NCI-H1436 (cell line): ENCODE measurements around the gene THY1.
A peak's percentile ranks its signal among the peaks of the same experiment; 100 is the strongest.
"Not testable (repeated sequence)": the region's sequence is repeated elsewhere in the genome, so short reads cannot be mapped to it uniquely, and the experiment has no call there.

ENCODE experiments used
- DNase-seq: peaks from one replicate; lab custom pipeline; 2025; lab: John Stamatoyannopoulos, UW

THY1 gene

DNA sequence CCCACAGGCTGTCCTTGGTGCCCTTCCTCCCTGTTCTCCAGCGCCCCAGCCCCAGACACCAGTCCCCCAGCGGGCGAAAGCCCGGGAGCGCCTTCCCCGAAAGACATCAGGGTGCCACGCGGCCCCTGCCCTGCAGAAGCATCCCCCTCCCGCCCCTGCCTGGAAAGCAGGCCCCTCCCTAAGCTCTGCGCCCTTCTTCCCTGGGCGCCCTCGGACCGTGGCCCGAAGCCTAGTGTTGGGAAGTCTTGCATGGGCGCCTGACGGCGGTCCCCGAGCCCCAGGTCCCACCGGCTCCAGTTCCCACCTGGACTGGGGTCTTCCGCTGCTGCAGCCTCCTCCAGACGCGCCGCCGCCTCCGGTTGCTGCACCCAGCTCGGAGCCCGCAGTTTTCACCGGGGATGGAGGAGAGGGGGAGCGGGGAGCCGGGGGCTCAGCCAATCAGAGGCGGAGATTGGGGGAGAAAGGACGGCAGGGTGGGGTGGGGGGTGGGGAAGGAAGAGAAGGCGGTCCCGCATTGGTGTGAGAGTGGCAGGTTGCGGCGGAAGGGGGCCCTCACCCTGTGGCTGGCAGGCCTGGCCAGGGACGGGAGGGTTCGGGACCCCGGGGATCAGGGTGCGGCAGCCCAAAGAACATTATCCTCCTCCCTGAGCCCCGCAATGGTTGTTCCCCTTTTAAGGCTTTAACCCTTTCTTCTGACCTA, at the start of gene THY1:
Gene THY1, minus strand, starts transcription at position 364 of the 700 bp plus-strand sequence. CDS start 2,267 bp downstream, outside the sequence.
- DNase-seq: peak; percentile 78

DNA sequence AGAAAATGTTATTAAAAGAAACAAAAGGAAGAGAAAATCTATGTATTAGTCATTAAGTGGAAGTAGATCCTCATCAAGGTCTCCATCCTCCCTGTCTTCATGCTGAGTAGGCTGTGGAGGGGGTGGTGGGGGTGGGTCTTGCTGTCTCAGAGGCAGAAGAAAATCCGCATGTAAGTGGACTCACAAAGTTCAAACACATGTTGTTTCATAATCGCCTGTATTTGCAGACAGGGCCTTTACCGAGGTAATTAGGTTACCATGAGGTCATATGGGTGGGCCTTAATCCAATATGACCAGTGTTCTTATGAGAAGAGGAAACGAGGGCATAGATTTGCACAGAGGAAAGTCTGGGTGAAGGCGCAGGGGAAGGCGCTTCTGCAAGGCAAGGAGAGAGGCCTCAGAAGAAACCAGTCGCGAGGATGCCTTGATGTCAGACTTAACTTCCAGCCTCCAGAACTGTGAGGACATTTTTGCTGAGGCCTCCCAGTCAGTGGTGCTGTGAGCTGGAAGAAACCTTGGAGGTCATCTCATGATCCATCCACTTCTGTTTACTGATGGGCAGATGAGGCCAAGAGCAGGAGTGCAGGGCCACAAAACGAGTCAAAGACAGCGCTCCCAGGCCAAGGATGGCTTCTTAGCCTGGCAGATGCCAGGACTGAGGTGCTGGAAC, 49.3 kb upstream of the THY1 start:
- DNase-seq: no peak

DNA sequence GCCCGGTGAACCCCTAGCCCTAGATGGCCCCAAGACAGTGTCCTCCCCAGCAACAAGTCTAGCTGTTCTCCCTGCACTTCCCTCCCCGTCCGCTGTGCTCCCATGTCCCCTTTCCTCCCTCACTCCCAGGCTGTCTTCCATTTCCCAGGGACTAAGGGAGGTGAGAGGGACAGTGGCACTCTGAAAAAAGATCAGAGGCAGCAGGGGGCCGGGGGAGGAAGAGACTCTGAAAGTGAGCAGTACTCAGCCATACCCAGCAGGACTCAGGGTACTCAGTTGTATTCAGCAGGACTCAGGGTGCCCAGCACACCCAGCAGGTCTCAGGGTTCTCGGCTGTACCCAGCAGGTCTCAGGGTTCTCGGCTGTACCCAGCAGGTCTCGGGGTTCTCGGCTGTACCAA, 48.4 kb upstream of the THY1 start:
- no peak for DNase-seq

DNA sequence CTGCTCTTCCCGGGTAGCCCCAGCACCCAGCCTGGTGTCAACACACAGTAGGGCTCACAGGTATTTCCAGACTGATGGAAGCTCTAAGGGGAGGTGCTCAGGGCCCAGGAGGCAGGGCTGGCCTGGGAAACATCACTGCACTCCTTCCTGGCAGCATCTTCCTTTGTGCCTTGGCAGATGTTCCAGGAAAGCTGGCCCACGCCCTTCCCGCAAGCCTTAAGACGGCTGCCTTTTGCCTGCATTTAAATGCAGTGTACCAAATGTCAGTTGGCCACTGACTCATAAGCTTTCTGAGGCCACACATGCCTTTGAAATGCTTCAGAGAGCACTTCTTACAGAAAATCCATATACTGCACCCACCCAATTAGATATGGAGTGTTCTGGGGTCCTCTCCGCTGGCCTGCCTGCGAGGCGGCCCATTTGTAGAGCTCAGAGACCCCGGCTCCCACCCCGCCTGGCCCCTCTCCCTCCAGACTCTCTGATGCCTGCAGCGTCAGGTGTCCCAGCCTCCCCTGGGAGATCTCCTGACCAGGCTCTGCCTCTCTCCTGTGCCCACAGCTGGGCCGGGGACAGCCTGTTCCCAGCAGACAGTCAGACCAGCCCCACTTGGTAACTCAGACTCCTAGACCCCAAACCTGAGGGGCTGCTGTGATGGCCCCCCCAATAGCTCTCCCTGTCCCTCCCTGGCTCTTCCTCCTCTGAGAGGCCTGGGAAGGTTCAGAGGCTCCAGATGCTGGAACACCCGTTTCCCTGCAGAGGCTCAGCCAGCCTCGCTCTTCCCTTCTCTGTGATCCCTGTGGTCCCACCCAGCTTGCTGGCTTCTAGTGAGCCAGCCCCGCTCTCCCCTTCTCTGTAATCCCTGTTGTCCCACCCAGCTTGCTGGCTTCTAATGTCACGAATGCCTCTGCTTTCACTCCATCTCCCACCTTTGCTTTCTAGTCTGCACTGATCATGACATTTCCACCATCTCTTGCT, 47.6 kb upstream of the THY1 start:
- DNase-seq: no peak

DNA sequence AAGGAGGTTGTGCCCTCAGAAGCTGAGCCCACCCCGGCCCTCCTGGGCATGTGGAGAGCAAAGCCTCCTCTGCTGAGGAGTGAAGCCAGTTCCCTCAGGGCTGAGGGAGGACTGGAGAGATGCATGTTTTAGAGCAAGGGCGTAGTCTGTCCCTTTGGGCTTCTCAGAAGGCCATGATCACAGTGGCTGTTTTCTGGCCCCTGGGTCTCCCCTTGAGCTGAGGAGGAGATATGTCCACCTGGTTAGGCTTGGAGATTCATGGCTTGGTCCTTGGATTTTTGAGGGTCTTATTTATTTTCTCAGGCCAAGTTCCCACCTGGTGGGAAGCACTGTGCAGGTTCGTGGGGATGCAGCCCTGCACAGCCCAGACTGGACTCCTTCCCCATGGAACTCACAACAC, 46.5 kb upstream of the THY1 start:
- DNase-seq: no peak

DNA sequence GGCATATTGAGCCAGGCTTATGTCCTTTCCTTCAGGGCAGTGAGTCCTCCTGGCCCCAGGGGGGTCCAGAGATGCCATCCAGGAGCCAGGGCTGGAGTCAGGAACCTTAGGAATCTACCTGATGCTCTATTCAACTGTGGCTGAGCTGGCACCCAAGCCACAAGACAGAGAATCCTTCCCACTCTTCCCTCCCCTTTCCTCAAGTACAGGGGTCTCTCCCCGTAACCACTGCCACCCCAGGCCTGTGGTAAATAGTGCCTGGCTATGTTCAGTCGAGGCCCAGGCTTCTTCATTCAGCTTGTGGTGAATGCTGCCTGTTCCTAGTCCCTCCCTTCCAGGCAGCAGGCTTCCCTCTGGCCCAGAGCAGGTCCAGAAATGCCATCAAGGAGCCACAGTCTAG, 45.5 kb upstream of the THY1 start:
- DNase-seq: no peak

DNA sequence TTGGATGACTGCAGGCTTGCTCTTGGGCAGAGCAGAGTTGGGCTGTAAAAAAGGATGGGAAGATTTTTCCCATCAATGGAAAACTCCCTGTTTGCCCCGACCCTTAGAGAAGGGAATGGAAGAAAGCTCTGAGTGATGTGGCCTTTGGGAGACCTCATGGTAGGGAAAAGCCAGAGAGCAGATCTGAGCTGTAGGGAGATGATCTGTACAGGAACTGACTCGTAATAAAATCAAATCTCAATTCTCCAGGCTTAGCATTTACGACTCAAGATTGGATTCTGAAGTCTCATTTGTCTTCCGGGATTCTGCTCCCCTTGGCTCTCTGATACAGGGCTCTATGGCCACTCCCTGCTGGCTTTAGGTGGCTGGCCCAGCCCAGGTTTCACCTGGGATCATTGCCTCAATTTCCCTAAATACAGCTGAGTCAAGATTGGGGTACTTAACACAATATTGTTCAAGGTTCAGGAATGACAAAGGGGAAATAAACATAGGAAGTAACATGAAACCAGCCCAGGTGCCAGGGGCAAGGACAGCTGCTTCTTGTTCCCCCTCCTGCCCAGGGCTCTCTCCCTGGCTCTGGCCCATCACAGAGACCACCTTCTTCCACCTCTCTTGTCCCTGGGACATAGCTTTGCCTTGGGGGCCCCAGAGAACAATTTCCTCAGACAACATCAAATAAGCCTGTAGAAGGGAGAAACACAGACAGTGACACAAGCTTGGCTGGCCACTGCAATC, 38.4 kb upstream of the THY1 start:
- no peak for DNase-seq

DNA sequence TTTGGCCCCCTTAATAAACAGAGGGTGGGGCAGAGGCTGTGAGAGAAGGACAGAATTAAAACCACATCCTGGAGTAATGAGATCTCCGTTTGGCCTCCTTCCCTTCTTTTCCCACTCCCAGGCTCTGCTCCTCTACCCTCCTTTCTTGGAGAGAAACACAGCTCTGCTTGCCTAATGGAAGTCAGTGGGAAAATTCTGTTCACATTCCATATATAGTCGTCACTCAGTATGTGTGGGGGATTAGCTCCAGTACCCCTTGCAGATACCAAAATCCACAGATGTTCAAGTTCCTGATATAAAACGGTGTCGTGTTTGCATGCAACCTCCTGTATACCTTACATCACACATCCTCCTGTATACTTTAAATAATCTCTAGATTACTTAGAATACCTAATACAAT, 37.6 kb upstream of the THY1 start:
- DNase-seq: no peak

DNA sequence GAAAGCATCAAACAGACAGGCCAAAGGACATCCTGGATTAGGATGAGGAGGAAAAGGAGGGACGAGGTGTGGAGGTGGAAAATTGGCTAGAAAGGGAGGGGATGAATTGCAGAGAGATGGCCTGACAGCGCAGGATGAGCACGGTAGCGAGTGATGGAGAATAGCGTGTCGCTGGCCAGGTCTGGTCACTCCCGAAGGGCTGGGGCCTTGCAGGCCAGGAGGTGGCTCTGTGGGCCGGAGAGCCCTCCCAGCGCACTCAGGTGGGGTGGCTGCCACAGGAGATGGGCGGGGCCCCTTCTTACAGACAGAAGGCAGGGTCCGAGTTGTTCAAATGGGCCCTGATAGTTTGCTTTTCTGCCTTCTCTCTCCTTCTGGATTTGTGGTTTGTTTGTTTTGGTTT, 37.1 kb upstream of the THY1 start:
- DNase-seq: no peak

DNA sequence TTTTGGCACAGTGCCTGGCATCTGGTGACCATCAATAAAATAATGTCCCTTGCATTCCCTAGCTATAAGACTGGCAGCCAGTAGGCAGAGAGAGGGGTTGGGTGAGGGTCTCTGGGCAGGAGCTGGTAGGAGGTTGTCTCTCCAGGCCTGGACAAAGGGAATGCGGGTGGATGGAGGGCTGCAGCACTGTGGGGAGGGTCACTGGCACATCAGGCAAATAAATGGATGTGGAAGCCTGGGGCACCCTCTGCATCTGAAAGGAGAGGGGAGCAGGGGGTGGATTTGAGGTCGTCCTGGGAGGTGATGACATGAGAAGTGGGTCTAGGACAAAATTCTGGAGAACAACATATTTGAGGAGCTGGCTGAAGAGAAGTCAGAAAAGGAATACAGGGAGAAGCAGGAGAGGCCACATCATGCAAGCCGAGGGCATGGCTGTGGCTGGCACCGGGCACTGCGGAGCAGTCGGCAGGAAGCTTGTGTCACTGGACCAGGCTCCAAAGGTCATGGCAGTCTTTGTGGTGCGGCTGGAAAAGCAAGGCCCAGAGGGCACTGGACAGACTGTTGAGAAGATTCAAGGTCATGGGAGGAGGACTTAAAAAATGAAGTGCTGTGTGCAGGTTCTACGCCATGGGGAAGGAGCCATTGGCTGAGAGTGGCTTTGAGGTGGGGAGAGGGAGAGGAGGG, 36.5 kb upstream of the THY1 start:
- no peak for DNase-seq

DNA sequence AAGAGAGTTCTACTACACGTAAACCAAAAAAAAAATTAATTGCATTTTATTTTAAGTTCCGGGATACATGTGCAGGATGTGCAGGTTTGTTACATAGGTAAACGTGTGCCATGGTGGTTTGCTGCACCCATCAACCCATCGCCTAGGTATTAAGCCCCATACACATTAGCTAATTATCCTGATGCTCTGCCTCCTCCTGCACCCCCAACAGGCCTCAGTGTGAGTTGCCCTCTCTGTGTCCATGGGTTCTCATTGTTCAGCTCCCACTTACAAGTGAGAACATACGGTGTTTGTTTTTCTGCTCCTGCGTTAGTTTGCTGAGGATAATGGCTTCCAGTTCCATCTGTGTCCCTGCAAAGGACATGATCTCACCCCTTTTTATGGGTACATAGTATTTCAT, 32.7 kb upstream of the THY1 start:
- not testable (repeated sequence) for DNase-seq

DNA sequence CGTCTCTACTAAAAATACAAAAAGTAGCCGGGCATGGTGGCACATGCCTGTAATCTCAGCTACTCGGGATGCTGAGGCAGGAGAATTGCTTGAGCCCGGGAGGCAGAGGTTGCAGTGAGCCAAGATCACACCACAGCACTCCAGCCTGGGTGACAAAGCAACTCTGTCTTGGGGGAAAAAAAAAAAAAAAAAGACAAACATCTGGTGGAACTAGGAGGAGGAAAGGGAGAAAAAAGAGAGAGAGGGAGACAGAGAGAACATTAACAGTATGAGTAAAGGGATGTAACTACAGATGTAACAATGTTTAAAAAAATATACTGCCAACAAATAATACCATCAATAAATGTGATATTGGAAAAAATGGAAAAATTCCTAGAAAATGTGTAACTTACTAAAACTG, 32.3 kb upstream of the THY1 start:
- DNase-seq: not testable (repeated sequence)

DNA sequence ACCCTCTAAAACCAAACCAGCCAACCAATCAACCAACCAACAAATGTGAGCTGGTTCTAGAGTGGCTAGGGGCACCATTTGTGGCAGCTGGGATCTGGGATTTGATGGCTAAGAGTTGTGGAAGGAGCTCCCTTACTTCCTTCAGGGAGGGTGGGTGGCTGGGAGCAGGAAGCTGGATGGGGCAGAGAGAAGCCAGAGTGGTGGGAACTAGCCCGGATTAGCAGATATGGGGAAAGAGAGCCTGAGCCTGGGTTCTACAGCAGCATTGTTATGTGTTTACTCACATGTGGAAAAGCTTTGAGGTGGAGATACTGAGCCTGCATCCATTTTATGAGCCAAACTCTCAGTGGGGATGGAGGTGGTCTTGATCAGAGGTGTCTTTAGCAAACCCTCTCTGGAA, 30.9 kb upstream of the THY1 start:
- no peak for DNase-seq

DNA sequence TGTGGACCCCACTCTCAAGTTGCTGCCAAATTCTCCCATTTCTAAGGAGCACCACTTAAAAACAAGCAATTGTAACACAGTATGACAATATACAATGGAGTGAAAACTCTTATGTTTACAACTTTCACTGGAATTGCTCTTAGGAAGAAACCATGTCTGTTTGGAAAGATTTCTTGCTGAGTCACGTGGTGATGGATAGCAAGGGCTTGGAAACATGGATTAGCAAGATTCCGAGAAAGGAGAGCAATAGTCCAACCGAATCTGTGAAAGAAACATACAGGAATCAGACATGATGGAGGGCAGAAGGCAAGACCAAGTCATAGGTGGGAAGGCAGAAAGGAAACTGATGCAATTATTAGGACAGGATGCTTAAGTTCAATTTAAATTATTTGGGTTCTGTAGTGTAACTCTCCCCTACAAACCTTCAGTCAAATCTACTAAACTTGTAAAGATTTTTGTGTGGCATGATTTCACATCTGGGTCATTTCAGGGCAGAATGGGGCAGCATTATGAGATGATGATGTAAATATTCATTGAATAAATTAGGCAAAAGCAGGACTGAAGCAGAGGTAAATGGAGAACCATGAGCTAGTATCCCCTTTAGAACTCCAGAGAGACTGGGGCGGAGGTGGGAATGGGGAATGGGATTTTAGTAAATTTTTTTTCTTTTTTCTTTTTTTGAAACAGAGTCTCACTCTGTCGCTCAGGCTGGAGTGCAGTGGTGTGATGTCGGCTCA, 27.8 kb upstream of the THY1 start:
- DNase-seq: no peak

DNA sequence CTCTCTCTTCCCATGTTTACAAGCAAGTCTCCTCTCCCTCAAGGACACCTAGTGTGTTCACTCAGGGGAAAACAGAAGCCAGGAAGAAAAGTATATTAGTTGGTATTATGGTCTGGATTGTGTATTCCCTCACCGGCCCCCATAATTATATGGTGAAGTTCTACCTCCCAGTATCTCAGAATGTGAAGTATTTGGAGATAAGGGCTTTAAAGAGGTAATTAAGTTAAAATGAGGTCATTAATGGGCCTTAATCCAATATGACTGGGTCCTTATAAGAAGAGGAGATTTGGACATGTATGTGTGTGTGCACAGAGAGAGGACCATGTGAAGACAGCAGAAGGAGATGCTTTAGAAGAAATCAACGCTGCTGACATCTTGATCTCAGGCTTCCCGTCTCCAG, 26.5 kb upstream of the THY1 start:
- no peak for DNase-seq

DNA sequence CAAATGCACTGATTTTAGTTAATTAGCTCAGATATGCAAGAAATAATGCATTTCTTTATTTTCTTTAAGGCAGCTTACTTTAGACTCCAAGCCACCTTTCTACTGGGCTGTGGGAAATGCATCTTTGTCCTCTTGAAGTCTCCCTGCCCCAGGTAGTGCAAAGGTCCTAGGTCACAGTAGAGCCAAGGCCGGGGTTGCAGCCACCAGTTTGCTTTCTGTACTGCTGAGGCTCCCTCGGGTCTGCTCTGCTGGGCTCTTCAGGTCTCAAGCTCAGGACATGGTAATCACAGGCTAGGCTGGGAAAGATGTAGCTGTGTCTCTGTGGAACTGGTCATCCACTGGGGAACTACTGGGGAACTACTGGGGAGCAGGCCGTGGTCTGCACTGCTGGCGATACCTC, 25.4 kb upstream of the THY1 start:
- DNase-seq: no peak

DNA sequence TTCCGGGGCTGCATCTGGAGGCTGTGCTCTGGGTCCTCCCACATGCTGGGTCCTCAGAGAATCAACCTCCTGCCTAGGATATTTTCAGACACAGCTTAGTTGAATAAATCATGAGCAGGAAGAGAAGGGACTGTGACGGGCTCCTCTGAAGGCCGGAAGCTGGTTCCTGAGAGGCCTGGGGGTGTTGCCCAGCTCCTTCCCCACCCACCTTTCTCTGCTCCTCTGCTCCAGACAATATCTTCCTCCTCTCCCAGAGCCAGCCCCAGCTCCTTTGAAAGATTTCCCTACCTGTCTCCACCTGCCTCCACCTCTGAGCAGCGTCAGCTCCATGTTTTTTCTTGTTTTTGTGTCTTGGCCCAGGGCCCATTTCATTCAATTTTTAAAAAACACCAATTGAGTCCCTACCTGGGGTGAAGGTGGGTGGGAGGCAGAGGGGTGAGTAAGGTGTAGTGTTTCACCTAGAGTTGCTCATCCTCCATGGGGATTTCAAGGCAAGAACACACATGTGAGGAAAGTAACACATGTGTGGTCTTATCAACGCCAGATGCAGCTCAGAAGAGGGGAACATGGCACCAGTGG, 24.8 kb upstream of the THY1 start:
- no peak for DNase-seq

DNA sequence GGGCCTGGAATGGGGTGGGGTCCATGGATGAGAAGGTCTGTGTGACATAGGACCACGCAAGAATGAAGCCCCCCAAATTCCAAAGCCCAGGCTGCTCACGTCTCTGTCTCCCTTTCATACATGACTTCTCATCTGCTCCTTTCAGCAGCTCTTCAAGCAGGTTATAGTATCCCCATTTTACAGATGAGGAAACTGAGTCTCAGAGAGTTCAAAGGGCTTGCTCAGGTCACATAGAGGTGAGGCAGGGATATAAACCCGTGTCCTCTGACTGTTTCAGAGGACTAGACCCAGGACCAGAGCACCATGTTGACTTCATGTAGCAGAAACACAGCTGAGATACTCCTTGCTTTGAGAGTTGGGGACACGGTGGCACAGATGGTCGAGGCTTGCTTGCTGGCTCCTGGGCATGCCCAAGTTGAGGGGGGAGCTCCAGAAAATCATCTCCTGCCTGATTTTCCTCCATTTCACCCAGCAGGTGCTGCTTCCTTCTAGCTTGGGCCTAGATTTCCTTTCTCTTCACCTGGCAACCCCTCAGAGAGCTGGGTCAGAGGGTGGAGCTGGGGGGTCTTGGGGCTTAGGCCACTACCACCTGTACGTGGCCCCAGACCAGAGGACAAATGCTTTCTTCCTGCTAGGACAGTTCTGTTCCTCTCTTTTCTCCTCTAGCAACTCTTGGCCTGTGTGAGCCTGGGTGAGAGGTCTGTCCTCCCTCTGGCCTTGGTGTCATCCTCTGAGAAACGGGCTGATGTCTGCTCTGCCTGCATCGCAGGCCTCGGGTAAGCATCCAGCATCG, 24.1 kb upstream of the THY1 start:
- DNase-seq: no peak

DNA sequence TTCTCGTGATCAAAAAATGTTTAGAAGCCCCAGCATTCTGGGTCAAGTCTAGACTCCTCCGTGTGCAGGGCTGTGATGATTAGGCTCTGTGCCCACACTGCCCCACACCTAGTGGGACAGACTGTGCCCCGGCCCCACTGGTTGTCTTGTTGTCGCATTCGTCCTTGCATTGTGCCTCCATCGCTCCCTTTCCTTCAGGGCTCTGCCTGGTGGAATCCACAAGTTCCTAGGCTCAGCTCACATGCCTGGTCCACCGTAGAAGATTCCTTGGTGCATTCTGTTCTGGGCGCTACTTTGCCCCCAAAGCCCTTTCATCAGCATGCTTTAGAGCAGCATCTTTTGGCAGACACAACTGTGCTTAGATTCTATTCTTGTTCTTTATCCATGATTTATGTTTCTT, 23.5 kb upstream of the THY1 start:
- DNase-seq: no peak

DNA sequence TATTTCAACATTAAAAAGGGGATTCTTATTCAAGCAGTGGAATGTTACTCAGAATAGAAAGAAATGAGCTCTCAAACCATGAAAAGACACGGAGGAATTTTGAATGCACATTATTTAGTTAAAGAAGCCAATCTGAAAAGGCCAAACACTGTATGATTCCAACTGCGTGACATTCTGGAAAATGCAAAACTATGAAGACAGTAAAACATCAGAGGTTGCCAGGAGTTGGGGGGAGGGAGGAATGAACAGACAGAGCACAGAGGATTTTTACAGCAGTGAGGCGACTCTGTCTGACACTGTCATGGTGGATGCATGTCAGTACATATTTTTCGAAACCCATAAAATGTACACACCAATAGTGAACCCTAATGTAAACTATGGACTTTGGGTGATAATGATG, 22.9 kb upstream of the THY1 start:
- no peak for DNase-seq
